GM19351 (cell line): ENCODE results near the gene SUMO3.

Experiments used
- ATAC-seq: cut with Tn5 transposase; IDR thresholded peaks from one replicate; pipeline ENCODE4 v1.9.1; 2021; ENCODE audit warnings: mild to moderate bottlenecking, moderate library complexity; ENCODE audit not compliant: unreplicated experiment

The SUMO3 gene

DNA sequence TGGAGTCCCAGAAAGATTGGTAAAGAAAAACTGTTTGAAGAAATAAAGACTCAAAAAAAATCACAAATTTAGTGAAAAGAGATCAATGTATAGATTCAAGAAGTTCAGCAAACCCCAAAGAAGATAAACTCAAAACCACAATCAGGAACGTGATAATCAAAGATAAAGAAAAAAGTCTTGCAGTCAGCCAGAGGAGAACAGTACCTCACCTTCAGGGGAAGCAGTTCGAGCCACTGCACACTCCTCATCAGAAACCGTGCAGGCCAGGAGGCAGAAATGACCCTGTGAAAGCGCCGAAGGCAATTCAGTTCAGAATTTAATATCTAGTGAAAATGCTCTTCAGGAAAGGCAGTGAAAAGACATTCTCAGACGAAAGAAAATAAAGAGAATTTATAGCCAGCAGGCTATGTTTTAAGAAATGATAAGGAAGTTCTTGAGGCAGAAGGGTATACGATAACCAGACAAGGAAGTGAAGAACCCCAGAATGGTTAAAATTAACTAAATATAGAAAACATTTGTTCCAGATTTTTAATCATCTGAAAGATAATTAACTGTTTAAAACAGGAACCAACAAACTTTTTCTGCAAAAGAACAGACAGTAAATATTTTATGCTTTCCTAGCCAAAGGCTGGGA is 13.5 kb upstream of the SUMO3 start:
- ATAC-seq: no peak

DNA sequence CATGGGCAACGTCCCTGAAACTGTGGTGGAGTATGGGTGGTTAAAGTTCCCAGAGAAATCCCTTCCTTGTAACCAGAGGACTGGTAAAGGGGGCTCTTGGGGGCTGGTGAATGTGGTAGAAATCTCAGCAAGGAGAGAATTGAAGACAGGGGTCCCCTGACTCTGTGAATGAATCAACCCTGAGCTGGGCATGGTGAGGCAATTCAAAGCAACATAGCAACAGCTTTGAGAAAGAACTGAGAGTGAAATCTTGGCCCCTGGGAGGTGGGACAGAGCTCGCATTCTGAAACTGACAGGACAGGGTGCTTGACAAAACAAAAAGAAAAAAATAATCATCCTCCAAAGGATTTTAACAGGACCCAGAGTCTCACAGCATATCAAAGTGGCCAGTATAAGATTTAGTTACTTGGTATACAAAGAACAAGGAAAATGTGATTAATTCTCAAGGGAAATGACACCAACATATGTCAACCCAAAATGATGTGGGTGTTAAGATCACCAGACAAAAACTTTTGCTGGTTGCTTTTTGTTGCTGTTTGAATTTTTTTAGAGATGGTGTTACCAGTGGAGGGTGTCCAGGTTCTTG is 11.7 kb upstream of the SUMO3 start:
- ATAC-seq: no peak

DNA sequence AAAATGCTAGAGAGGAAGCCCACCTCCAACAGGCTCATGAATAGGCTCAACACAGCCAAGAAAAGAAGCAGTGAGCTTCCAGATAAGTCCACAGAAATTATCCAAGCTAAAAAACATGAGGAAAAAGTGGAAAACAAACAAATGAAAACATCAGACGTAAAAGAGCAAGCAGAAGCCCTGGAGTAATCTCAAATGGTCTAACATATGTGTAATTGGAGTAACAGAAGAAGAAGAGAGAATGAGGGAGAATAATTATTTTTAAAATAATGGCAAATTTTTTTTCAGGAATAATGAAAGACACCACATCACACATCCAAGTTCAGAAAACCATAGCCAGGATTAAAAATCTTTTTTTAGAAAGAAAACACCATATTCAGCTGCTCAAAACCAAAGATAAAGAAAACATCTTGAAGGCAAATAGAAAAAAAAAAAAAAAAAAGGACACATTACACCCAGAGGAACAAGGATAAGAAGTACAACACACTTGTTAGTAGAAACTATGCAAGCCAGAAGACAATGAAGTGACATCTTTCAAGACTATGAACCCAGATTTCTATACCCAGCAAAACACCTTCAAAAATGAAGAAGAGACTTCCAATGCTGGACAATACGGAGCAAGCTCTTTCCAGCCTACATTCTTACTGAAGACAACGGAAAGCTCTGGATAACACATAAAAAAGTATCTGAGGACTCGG is 10.6 kb upstream of the SUMO3 start:
- no peak for ATAC-seq

DNA sequence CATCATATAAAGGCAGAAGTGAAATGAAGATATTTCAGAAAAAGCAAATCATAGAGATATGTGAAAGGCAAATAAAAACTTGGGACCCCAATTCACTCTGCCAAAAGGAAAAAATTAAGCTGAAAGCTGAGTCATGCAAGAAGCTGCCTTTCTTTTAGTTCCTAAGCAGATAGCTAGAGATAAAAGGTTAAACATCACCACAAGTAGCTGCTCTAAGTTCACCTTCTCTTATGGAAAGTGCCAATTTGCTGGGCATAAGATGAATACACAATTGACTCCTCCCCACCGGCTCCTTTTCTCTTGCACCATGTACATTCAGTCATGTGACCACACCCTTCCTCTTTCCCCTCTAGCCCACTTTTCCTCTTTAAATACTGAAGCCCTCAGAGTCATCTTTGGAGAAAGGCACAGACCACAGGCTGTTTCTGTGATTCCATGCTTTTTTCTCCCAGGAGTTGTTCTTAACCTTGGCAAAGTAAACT is 5.4 kb upstream of the SUMO3 start:
- ATAC-seq: no peak

DNA sequence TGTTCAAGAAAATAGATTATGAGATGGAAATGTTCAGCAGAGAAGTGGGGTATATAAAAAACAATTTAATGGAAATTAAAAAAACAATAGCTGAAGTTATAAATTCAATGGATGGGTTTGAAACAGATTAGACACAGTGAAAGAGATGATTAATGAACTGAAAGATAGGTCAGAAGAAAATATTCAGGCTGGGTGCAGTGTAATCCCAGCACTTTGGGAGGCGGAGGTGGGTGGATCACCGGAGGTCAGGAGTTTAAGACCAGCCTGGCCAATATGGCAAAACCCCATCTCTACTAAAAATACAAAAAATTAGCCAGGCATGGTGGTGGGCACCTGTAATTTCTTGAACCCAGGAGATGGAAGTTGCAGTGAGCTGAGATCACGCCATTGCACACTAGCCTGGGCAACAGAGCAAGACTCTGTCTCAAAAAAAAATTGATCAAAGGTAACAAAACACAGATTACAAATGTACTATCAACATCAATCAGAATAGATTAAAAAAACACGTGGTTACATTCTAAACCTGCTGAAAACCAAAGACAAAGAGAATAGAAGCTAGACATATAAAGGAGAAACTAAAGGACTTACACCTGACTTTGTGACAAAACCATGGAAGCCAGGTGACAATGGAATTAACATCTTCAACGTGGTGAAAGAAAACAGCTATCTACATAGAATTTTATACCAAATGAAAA is 4.8 kb upstream of the SUMO3 start:
- no peak for ATAC-seq

DNA sequence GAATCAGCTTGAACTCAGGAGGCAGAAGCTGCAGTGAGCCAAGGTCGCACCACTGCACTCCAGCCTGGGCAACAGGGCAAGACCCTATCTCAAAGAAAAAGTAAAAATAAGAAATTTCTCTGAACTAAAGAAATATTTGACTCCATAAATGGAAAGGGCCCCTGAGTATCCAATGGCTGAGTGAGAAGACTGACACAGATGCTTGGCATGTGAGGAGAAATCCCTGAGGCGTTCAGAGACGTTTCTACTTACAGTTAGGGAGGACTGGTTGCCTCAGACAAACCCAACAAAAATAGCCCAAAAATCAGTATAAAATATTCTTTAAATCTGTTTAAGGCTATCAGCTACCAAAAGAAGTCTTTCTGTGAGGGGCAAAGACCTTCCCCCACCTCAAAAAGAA is 3.0 kb upstream of the SUMO3 start:
- ATAC-seq: no peak

DNA sequence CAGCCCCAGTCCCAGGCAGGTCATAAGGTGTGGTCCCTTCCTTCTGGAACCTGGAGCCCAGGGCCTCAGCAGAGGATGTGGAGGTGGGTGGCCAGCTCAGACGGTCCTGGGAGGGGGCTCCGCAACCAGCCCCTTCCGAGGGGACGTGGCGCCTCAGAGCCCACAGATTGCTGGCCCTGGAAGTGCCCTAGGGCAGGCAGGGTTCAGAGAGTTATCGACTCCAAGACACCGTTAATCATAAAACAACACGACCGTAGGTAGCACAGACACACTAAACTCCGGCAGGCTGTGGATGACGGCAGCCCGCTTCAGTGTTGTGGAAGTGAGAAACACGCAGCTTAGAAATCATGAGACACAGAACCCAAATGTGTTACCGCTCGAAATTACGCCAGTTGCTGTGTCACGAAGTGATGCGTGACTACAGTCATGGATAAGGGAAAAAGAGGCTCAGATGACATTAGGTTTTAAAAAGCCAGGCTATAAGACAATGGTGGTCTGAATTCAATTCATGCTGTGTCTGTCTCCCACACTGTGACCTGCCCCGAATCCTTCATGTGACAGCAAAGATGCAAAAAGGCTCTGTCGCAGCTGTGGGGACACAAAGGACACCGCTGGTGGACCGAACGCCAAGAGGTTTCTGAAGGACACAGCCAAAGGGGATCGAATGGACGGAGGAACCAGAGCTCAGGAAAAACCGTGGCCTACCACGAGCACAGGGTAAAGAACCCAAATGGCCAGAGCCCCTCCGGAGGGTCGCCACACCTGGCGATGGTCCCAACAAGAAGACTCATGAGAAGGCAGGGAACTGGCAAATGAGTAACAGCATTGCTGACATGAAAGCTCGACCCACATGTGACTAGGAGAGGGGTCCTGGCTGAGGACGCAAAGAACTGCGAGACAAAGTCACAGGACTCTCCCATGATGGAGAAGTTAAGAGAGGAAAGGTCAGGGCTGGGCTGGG is 1.7 kb upstream of the SUMO3 start:
- ATAC-seq: no peak

DNA sequence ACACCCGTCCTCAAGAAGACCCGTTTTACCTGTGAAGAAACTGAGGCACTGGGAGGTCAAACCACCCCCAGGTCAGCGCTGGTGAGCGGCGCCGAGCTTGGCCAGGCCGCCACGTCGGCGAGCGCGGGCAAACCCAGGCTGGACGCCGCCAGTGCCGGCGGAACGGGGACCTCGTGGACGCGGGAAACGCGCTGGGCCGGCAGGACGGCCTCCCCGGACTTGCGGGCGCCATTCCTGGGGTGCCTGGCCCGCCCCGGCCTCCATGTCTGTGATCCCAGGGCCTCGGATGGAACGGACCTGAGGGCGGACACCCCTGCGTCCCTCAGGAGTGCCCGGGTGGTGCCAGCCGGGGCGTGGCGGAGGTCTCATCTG is 764 bp upstream of the SUMO3 start:
- ATAC-seq: no peak

DNA sequence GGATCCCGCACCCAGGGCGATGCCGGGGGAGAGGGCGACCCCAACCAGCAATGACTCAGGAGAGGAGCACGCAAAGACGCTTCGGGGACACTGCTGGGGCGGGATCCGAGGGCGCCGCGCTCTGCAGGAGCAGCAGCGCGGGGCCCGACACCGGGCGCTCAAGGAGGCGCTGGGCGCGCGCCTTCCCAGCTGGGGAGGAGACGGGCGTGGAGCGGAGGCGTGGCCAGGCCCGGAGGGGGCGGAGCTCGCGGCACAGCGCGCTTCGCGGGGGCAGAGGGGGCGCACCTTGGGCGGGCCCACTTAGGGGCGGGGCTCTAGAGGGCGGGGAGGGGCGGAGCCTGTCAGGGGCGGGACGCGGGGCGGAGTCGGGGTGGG is 369 bp downstream of the SUMO3 start:
- ATAC-seq: peak; percentile 69

DNA sequence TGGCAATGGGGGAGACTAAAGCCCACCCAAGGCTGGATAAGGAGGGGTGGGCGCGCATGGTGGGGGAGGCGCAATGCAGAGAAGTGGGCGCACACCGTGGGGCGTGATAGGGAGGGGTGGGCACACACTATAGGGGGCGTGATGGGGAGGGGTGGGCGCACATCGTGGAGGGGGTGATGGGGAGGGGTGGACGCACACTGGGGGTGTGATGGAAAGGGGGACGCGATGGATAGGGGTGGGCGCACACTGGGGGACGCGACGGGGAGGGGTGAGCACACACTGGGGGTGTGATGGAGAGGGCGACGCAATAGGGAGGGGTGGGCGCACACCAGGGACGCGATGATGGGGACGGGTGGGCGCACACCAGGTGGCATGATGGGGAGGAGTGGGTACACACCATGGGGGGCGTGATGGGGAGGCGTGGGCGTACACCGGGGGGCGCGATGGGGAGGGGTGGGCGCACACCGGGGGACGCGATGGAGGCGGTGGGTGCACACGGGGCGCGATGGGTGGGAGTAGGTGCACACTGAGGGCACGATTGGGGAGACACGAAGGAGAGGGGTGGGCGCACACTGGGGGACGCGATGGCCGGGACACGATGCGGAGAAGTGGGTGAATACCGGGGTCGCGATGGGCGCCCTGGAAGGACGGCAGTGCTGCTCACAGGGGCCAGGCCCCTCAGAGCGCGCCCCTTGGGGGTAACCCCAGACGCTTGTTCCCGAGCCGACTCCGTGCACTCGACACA is 929 bp downstream of the SUMO3 start:
- peak; percentile 15 for ATAC-seq

DNA sequence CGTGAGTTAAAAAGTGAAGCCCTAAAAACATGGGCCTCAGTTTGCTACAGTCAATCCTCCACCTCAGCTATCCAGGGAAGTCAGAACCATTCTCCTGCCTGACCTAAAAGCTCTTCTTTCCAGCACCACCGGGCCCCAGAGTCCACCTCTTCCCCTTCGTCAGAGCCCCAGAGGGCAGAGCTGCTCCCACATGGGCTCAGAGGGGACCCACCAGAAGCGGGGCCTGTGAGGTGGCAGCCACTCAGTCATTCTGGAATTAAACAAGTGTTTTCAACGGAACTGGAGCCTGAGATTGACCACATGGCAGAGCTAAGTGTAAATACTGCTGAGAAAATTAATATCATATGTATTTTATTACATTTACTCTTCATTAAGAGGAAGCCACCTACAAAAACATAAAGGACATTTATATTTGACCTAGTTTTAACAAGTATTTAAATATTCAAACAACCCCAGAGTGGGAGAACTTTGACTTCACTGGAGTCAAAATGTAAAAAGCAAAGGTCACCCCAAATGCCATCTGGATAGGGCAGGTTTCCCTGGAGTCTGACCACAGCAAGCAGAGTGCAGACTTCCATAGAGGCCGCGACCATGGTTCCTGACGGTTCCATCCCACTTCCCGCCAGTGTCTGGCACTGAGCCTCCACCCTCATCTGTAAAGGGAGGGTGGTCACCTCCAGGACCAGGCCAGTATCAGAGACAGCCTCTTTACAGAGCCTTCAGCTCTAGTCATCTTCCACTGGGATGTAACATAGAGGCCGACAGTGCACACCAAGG is 1.8 kb downstream of the SUMO3 start:
- no peak for ATAC-seq

DNA sequence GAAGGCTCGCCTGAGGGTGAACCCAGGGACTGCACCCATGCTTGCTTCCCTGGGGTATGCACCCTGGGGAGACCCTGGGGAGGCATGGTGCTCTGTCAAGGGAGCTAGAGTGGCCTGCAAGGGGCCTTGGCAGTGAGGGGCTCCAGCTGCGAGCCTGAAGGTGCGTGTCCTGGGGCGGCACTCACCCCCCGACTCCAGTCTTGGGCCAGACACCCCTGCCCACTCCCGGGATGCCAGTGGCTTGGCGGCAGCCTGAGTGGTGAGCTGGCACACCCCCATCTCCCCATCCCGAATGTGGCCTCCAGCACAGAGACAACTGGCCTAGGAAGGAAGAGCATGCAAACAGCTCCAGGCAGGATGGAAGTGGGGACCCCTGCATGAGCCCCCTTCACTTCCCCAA is 2.6 kb downstream of the SUMO3 start:
- ATAC-seq: no peak

DNA sequence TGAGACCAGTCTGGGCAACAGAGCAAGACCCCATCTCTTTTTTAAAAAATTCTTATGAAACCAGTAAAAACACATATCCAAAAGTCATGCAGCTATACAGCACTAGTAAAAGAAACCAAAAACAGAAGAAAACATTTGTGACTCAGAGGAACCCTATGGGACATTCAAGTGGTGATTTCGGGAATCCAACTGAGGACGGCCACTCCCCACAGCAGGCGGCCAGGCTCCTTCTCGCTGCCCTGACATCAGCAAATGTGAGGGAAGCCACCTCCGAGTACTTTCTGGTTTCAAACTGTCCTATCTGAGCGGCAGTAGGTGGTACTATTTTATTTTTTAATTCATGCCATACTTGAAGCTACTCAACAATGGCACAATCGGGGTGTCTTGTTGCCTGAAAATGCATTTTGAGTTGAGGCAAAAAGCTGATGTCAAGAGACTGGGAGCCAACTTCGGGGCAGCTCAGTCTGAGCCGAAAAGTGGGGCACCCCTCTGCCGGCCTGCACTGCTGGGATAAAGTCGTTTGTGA is 3.3 kb downstream of the SUMO3 start:
- ATAC-seq: no peak

DNA sequence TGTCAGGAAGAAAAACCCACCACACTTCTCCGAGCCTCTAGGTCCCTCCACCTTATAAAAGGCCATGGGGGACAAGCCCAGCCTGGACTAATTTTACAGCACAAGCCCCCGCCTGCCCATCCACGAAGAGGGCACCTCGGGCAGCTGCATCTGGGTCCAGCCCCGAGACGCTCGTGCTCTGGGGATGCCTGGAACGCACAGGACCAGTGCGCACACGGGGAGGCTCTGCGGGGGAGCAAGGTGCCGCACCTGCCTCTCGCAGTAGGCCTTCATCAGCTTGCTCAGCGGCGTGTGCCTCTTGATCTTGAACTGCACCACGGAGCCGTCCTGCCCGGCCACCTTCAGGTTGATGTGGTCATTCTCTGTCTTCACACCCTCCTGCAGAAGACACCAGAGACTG is 4.1 kb downstream of the SUMO3 start:
- ATAC-seq: no peak

DNA sequence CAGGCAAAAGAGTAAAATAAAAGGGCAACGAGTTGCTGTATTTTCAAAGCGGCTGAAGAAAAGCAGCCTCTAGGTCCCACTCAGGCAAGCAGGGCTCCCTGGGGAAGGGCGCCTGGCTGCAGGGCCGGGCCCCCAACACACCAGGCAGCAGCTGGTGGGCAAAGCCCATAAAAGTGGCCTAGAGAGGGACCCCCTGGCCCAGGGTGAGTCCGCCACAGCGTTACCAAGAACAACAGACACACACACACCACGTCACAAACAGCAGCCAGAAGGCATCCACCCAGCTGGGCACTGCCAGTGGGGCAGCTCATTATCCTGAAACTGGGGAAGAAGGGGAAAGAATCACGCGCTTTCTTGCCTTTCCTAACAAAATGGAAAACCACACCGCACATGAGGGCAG is 4.7 kb downstream of the SUMO3 start:
- ATAC-seq: no peak

DNA sequence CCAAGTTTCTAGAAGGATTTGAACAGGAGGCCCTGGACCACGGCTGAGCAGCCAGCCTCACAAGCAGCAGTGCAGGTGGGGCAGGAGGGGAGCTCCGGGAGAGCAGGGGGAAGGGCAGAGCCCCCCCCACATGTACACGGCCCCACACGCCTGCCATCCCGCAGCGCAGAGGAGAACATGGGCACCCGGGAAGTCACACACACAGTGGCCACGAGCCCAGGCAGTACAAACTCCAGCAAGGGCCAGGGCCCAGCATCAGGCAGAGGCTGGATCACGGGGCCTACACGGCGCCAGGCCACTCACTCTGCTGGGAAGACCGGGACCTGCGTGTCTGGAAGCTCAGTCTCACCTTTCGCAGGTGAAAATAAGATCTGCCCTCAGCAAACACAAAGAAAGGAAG is 5.2 kb downstream of the SUMO3 start:
- no peak for ATAC-seq

DNA sequence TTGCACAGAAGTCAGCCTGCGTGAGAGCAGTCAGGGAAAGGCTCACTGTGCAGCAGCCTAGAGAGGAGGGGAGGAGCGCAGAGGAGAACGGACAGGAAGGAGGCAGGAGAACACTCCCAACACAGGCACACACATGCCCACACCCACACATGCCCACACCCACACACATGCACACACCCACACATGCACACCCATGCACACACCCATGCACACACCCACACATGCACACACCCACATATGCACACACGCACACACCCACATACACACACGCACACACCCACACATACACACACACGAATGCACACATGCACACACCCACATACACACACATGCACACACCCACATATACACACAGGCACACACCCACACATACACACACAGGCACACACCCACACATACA is 7.1 kb downstream of the SUMO3 start:
- ATAC-seq: no peak

DNA sequence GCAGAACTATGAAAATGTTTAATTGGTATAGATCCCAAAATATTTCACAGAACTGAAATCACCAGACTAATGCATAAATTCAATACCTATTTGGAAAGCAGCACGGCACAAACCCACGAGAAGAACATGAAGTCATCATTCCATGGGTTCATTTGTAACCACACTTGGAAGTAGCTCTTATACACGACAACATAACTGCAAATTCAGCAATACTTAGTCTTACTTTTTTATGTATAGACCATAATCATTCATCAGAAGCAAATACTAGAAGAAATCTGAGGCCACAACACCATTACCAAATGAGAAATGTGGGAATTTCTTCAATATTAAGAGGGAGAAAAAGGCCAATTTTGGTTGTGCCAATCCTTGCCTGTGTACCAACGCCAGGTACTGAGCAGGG is 12.0 kb downstream of the SUMO3 start:
- no peak for ATAC-seq

DNA sequence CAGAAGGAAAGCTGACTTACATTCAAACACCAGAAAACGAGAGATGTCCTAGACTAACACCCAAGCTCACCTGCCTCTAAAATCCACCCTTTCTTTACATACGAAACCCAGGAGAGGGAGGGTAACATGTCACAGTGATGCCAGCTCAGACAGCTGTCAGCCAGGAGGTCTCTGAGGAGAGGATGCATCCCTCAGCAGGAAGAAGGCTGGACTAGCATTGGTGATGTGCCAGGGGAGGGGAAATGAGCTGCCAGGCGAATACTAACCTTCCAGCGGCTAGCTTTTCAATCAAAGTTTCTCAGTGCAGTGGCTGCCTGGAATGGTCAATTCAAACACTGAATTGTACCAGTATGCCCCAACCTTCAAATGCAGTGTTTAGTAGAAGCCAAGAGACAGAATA is 12.6 kb downstream of the SUMO3 start:
- no peak for ATAC-seq
